Nephron (organoid): ENCODE data around the gene VWC2L.

Experiments
- H3K27ac Mint-ChIP-seq, 3 experiments: 2 replicates each; pipeline ENCODE4 v1.8.0; 2020; ENCODE audit warnings: mixed read lengths in 3 of 3, mild to moderate bottlenecking in 2 of 3, moderate library complexity in 1 of 3
- H3K27me3 Mint-ChIP-seq: 2 replicates; pipeline ENCODE4 v1.8.0; 2021; ENCODE audit warnings: low read depth, mild to moderate bottlenecking, moderate library complexity, mixed read lengths
- H3K36me3 Mint-ChIP-seq: 2 replicates; pipeline ENCODE4 v1.8.0; 2020; ENCODE audit warnings: low read depth, mixed read lengths
- H3K4me1 Mint-ChIP-seq: 2 replicates; pipeline ENCODE4 v1.8.0; 2020; ENCODE audit warnings: mixed read lengths
- H3K4me3 Mint-ChIP-seq, 3 experiments: 2 replicates each; pipeline ENCODE4 v1.8.0; 2020; ENCODE audit warnings: mild to moderate bottlenecking in 3 of 3, mixed read lengths in 3 of 3, moderate library complexity in 2 of 3
- H3K9me3 Mint-ChIP-seq: 2 replicates; pipeline ENCODE4 v1.8.0; 2020; ENCODE audit warnings: mixed read lengths
- TF ChIP-seq, protein P1 (sequence below), 3 experiments: fragments of 200-600 bp; sonication (generic); IDR thresholded peaks; one replicate each; pipeline ENCODE4 v1.5.0; 2021; ENCODE audit warnings: antibody characterized with exemption in 3 of 3; ENCODE audit not compliant: unreplicated experiment in 3 of 3

Gene VWC2L

DNA sequence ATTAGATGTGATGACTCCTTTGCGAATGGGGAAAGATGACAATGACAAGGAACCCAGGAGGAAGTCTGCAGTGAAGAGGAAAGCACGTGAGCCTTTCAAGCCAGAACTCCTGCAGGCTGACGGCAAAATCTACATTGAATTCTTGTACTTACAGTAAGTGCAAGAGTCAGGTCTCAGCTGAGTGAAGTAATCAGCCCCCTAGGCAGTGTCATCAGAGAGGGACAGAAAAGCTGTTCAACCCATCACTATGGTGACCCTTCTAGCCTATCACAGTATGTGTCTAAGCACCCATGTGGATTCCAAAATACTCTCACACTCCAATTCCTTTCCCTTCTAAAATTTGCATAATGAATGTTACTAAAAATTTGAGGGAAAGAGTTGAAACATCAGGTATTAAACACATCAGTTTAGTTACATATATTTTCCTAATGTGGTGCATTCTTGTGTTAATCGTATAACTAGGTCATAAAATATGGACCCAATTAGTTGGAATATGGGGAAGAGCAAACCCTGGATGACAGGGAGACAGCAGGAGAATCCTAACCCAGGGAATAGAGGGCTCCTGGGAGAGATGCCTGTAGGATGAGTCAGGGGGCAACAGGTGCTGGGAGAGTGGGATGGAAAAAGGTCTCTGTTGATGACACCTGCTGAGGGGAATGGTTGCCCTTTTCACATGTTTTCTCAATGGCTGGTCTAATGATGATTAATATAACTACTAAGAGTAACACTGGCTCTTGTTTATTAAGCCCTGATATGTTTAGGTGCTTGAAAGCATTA is 39.5 kb downstream of the VWC2L start:
- Mint-ChIP-seq H3K27ac (no peak overlapping the region), H3K9me3 (no peaks in the 10 kb centered on the region), H3K36me3 (no peaks in the 10 kb centered on the region), H3K4me3 (no peak overlapping the region), H3K27me3 (peaks cover 8% of the 10 kb centered on the region), H3K4me1 (no peaks in the 10 kb centered on the region)
- TF ChIP-seq, protein P1, sequence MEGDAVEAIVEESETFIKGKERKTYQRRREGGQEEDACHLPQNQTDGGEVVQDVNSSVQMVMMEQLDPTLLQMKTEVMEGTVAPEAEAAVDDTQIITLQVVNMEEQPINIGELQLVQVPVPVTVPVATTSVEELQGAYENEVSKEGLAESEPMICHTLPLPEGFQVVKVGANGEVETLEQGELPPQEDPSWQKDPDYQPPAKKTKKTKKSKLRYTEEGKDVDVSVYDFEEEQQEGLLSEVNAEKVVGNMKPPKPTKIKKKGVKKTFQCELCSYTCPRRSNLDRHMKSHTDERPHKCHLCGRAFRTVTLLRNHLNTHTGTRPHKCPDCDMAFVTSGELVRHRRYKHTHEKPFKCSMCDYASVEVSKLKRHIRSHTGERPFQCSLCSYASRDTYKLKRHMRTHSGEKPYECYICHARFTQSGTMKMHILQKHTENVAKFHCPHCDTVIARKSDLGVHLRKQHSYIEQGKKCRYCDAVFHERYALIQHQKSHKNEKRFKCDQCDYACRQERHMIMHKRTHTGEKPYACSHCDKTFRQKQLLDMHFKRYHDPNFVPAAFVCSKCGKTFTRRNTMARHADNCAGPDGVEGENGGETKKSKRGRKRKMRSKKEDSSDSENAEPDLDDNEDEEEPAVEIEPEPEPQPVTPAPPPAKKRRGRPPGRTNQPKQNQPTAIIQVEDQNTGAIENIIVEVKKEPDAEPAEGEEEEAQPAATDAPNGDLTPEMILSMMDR (IDR thresholded peaks at IDR 0.05; ENCODE audit: unreplicated experiment in 3 of 3), result no peak

GRCh38 chr2:214451516-214452275 is 40.8 kb downstream of the VWC2L start:
- Mint-ChIP-seq H3K27ac (no peak overlapping the region), H3K36me3 (no peaks in the 10 kb centered on the region), H3K4me1 (no peaks in the 10 kb centered on the region), H3K4me3 (no peak overlapping the region), H3K27me3 (peaks cover 5% of the 10 kb centered on the region), H3K9me3 (no peaks in the 10 kb centered on the region)
- TF ChIP-seq, protein P1 (IDR thresholded peaks at IDR 0.05; ENCODE audit: unreplicated experiment in 3 of 3), result no peak

GRCh38 chr2:214465363-214466146 is 54.7 kb downstream of the VWC2L start:
- Mint-ChIP-seq H3K27me3 (no peaks in the 10 kb centered on the region), H3K36me3 (no peaks in the 10 kb centered on the region), H3K27ac (no peak overlapping the region), H3K4me1 (no peaks in the 10 kb centered on the region), H3K4me3 (no peak overlapping the region), H3K9me3 (peaks cover 7% of the 10 kb centered on the region)
- TF ChIP-seq, protein P1 (IDR thresholded peaks at IDR 0.05; ENCODE audit: unreplicated experiment in 3 of 3), result no peak

DNA sequence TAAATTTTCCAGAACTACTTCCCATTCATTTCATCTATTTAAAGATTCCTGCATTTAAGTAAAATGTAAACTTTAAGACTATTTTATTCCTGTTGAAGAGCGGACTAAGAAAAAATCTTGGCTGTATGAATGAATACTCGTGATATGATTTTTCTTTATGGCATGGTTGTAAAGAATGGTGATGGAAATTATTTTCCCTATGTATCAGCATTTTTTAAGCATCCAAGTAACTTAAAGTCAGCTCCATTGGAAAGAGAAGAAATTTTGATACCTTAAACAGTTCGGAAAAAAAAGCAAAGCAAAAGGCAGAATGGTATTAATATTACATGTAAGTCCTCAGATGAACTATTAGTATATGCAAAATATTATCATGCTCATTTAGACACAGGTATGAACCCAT is 58.9 kb downstream of the VWC2L start:
- no peaks in the 10 kb centered on the region for H3K27me3 Mint-ChIP-seq
- TF ChIP-seq, protein P1 (IDR thresholded peaks at IDR 0.05; ENCODE audit: unreplicated experiment in 3 of 3), result no peak
- H3K36me3 Mint-ChIP-seq, result no peaks in the 10 kb centered on the region
- peaks cover 2% of the 10 kb centered on the region for H3K9me3 Mint-ChIP-seq
- H3K4me3 Mint-ChIP-seq, result no peak overlapping the region
- no peaks in the 10 kb centered on the region for H3K4me1 Mint-ChIP-seq
- H3K27ac Mint-ChIP-seq, result no peak overlapping the region

DNA sequence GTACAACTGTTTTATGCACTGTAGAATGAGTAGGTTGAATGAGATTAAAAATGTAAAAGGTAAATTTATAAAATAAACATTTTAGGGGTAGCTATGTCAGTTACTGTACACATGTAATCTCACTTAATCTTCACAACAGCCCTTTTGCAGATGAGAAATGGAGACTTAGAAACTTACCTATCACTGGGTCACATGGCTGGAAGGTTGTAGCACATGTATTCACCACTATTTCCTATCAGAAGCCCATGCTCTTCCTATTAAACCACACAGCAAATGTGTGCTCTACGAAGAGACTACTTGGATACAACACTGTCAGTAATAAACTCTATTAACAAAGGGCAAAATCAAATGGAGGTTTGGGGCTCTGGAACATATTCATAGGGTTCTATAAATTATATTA is 60.5 kb downstream of the VWC2L start:
- Mint-ChIP-seq H3K4me1 (no peaks in the 10 kb centered on the region), H3K4me3 (no peak overlapping the region), H3K27me3 (no peaks in the 10 kb centered on the region), H3K27ac (no peak overlapping the region), H3K36me3 (no peaks in the 10 kb centered on the region), H3K9me3 (no peaks in the 10 kb centered on the region)
- TF ChIP-seq, protein P1 (IDR thresholded peaks at IDR 0.05; ENCODE audit: unreplicated experiment in 3 of 3), result no peak
